GM23338 (cell line): Measurements from ENCODE around the gene SPIRE2.

Source experiments
- CREB1 ChIP-seq: fragments of 250-450 bp; sonication (Bioruptor Pico); IDR thresholded peaks from 2 replicates; pipeline ENCODE4 v1.5.0; 2020; ENCODE audit warnings: low read depth, mild to moderate bottlenecking, moderate library complexity
- CTCF ChIP-seq, 2 experiments: fragments of 200-600 bp in 1 of 2; sonication (generic) in 1 of 2; conservative IDR thresholded peaks; 2 replicates each; pipeline versions ENCODE4 v1.5.1 to v1.6.1; 2016 to 2017; ENCODE audit warnings: antibody characterized with exemption in 2 of 2, low read depth in 2 of 2, mild to moderate bottlenecking in 2 of 2, moderate library complexity in 1 of 2
- ETS1 ChIP-seq: IDR thresholded peaks from 2 replicates; pipeline ENCODE4 v1.6.1; 2016; ENCODE audit warnings: antibody characterized with exemption
- EZH2 ChIP-seq: fragments of 200-600 bp; sonication (generic); IDR thresholded peaks from one replicate; pipeline ENCODE4 v1.8.0; 2017; ENCODE audit warnings: antibody characterized with exemption, mild to moderate bottlenecking, low read depth; ENCODE audit not compliant: unreplicated experiment
- EZH2phosphoT487 ChIP-seq: fragments of 200-600 bp; sonication (generic); IDR thresholded peaks from one replicate; pipeline ENCODE4 v1.8.1; 2018; ENCODE audit warnings: antibody characterized with exemption; ENCODE audit not compliant: unreplicated experiment
- JUNB ChIP-seq: IDR thresholded peaks from one replicate; pipeline ENCODE4 v1.6.1; 2016; ENCODE audit warnings: antibody characterized with exemption; ENCODE audit not compliant: unreplicated experiment
- POLR2AphosphoS5 ChIP-seq: IDR thresholded peaks from 2 replicates; pipeline ENCODE4 v1.6.1; 2016; ENCODE audit warnings: antibody characterized with exemption, low read depth
- REST ChIP-seq: IDR thresholded peaks from one replicate; pipeline ENCODE4 v1.6.1; 2018; ENCODE audit warnings: antibody characterized with exemption; ENCODE audit not compliant: unreplicated experiment
- STAT1 ChIP-seq: IDR thresholded peaks from one replicate; pipeline ENCODE4 v1.6.1; 2016; ENCODE audit warnings: antibody characterized with exemption; ENCODE audit not compliant: unreplicated experiment
- ZNF331 ChIP-seq: fragments of 250-450 bp; sonication (Bioruptor Pico); IDR thresholded peaks from 2 replicates; pipeline ENCODE4 v1.5.0; 2020; ENCODE audit warnings: low read depth, mild to moderate bottlenecking, moderate library complexity

- no peak for TF ChIP-seq CTCF (conservative IDR thresholded peaks at IDR 0.05; ENCODE audit: low read depth in 2 of 2)
- no peak for TF ChIP-seq POLR2AphosphoS5
- TF ChIP-seq STAT1 = no peak
- TF ChIP-seq EZH2phosphoT487 = no peak
- TF ChIP-seq JUNB = no peak
- TF ChIP-seq EZH2 = no peak
- TF ChIP-seq REST = no peak
- no peak for TF ChIP-seq CREB1 (CRISPR knock-in tag)
- no peak for TF ChIP-seq ETS1
- TF ChIP-seq ZNF331 (CRISPR knock-in tag) = no peak
These were observed 42.2 kb downstream of the SPIRE2 start for GRCh38 chr16:89870440-89870839.
